MM.1S (cell line): Measurements from ENCODE around the gene GRAP.

ENCODE experiments used
- CTCF ChIP-seq: fragments of 300-600 bp; sonication (generic); IDR thresholded peaks from 2 replicates; pipeline ENCODE4 v1.5.1; 2016; ENCODE audit warnings: antibody characterized with exemption, low read length, mixed read lengths
- EZH2 ChIP-seq: fragments of 300-600 bp; sonication (generic); optimal IDR thresholded peaks from 2 replicates; pipeline ENCODE3; 2017; ENCODE audit warnings: low read depth, mild to moderate bottlenecking, antibody characterized with exemption, low read length, mixed read lengths
- EZH2phosphoT487 ChIP-seq: fragments of 300-600 bp; sonication (generic); IDR thresholded peaks from 2 replicates; pipeline ENCODE4 v1.6.1; 2018; ENCODE audit warnings: antibody characterized with exemption, low read length

- no peak for TF ChIP-seq CTCF
- TF ChIP-seq EZH2: no peak
- no peak for TF ChIP-seq EZH2phosphoT487
Measured at GRCh38 chr17:19013226-19013625, 33.5 kb downstream of the GRAP start.
